ENCODE measurements around the gene ZNF280B. TPM values are rescaled to one million over a fixed set of nuclear protein-coding genes. Genes with fewer than 3 reads are reported as not detected.

Gene ZNF280B
- total and polyA plus RNA-seq, 2 experiments from 2014 or later, result 5.5 to 6.7 TPM

DNA sequence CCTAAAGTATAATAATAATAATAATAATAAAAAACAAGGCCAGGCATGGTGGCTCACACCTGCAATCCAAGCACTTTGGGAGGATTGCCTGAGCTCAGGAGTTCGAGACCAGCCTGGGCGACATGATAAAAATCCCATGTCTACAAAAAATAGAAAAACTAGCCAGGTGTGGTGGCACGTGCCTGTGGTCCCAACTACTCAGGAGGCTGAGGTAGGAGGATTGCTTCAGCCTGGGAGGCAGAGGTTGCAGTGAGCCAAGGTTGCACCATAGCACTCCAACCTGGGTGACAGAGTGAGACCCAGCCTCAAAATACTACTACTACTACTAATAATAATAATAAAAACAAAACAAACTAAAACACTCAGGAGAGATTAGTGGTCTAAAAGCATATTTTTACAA lies 27.1 kb upstream of the ZNF280B start (continued):
- TF ChIP-seq, protein P1, sequence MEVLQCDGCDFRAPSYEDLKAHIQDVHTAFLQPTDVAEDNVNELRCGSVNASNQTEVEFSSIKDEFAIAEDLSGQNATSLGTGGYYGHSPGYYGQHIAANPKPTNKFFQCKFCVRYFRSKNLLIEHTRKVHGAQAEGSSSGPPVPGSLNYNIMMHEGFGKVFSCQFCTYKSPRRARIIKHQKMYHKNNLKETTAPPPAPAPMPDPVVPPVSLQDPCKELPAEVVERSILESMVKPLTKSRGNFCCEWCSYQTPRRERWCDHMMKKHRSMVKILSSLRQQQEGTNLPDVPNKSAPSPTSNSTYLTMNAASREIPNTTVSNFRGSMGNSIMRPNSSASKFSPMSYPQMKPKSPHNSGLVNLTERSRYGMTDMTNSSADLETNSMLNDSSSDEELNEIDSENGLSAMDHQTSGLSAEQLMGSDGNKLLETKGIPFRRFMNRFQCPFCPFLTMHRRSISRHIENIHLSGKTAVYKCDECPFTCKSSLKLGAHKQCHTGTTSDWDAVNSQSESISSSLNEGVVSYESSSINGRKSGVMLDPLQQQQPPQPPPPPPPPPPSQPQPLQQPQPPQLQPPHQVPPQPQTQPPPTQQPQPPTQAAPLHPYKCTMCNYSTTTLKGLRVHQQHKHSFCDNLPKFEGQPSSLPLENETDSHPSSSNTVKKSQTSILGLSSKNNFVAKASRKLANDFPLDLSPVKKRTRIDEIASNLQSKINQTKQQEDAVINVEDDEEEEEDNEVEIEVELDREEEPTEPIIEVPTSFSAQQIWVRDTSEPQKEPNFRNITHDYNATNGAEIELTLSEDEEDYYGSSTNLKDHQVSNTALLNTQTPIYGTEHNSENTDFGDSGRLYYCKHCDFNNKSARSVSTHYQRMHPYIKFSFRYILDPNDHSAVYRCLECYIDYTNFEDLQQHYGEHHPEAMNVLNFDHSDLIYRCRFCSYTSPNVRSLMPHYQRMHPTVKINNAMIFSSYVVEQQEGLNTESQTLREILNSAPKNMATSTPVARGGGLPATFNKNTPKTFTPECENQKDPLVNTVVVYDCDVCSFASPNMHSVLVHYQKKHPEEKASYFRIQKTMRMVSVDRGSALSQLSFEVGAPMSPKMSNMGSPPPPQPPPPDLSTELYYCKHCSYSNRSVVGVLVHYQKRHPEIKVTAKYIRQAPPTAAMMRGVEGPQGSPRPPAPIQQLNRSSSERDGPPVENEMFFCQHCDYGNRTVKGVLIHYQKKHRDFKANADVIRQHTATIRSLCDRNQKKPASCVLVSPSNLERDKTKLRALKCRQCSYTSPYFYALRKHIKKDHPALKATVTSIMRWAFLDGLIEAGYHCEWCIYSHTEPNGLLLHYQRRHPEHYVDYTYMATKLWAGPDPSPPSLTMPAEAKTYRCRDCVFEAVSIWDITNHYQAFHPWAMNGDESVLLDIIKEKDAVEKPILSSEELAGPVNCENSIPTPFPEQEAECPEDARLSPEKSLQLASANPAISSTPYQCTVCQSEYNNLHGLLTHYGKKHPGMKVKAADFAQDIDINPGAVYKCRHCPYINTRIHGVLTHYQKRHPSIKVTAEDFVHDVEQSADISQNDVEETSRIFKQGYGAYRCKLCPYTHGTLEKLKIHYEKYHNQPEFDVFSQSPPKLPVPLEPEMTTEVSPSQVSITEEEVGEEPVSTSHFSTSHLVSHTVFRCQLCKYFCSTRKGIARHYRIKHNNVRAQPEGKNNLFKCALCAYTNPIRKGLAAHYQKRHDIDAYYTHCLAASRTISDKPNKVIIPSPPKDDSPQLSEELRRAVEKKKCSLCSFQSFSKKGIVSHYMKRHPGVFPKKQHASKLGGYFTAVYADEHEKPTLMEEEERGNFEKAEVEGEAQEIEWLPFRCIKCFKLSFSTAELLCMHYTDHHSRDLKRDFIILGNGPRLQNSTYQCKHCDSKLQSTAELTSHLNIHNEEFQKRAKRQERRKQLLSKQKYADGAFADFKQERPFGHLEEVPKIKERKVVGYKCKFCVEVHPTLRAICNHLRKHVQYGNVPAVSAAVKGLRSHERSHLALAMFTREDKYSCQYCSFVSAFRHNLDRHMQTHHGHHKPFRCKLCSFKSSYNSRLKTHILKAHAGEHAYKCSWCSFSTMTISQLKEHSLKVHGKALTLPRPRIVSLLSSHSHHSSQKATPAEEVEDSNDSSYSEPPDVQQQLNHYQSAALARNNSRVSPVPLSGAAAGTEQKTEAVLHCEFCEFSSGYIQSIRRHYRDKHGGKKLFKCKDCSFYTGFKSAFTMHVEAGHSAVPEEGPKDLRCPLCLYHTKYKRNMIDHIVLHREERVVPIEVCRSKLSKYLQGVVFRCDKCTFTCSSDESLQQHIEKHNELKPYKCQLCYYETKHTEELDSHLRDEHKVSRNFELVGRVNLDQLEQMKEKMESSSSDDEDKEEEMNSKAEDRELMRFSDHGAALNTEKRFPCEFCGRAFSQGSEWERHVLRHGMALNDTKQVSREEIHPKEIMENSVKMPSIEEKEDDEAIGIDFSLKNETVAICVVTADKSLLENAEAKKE (CRISPR knock-in tag; IDR thresholded peaks at IDR 0.05), result no peak
- TF ChIP-seq CREB1 (CRISPR knock-in tag; IDR thresholded peaks at IDR 0.05; ENCODE audit: low read depth) (no peak), EZH2 (IDR thresholded peaks at IDR 0.05; ENCODE audit: low read depth, unreplicated experiment) (no peak), ZNF114 (CRISPR knock-in tag; IDR thresholded peaks at IDR 0.05) (no peak), CTCF (conservative IDR thresholded peaks at IDR 0.05; ENCODE audit: low read depth in 2 of 2) (no peak)

- Histone ChIP-seq H3K27ac (ENCODE audit: low read depth) (no peak overlapping the region), H3K4me3 (no peak overlapping the region), H3K4me2 (no peak overlapping the region), H3K4me1 (ENCODE audit: insufficient read depth) (no peaks in the 10 kb centered on the region), H3K9me2 (ENCODE audit: insufficient read depth) (no peaks in the 10 kb centered on the region), H3K27me3 (ENCODE audit: insufficient read depth) (peaks cover 98% of the 10 kb centered on the region), H2AFZ (no peak overlapping the region), H3F3A (replicated peaks; ENCODE audit: low read depth) (no peaks in the 10 kb centered on the region), H3K79me2 (replicated peaks; ENCODE audit: insufficient read depth) (no peaks in the 10 kb centered on the region), H3K36me3 (ENCODE audit: insufficient read depth) (no peaks in the 10 kb centered on the region), H4K20me1 (replicated peaks; ENCODE audit: insufficient read depth) (no peaks in the 10 kb centered on the region)
- Mint-ChIP-seq H3K4me3 (no peak overlapping the region), H3K27ac (no peak overlapping the region), H3K9me3 (peaks cover 2% of the 10 kb centered on the region; the same call in 1 of the 3 replicates), H3K27me3 (ENCODE audit: insufficient read depth, low read depth, poor library complexity) (peaks cover 67% of the 10 kb centered on the region), H3K36me3 (ENCODE audit: low read depth) (no peaks in the 10 kb centered on the region), H3K4me1 (no peaks in the 10 kb centered on the region)
- DNase-seq (ENCODE audit: low spot score), result no peak
- no peak for ATAC-seq
- TF ChIP-seq ZNF331 (CRISPR knock-in tag; IDR thresholded peaks at IDR 0.05; ENCODE audit: low read depth) (no peak), CREB1 (CRISPR knock-in tag; IDR thresholded peaks at IDR 0.05; ENCODE audit: low read depth) (no peak)
- TF ChIP-seq, protein P2, sequence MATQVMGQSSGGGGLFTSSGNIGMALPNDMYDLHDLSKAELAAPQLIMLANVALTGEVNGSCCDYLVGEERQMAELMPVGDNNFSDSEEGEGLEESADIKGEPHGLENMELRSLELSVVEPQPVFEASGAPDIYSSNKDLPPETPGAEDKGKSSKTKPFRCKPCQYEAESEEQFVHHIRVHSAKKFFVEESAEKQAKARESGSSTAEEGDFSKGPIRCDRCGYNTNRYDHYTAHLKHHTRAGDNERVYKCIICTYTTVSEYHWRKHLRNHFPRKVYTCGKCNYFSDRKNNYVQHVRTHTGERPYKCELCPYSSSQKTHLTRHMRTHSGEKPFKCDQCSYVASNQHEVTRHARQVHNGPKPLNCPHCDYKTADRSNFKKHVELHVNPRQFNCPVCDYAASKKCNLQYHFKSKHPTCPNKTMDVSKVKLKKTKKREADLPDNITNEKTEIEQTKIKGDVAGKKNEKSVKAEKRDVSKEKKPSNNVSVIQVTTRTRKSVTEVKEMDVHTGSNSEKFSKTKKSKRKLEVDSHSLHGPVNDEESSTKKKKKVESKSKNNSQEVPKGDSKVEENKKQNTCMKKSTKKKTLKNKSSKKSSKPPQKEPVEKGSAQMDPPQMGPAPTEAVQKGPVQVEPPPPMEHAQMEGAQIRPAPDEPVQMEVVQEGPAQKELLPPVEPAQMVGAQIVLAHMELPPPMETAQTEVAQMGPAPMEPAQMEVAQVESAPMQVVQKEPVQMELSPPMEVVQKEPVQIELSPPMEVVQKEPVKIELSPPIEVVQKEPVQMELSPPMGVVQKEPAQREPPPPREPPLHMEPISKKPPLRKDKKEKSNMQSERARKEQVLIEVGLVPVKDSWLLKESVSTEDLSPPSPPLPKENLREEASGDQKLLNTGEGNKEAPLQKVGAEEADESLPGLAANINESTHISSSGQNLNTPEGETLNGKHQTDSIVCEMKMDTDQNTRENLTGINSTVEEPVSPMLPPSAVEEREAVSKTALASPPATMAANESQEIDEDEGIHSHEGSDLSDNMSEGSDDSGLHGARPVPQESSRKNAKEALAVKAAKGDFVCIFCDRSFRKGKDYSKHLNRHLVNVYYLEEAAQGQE (IDR thresholded peaks at IDR 0.05; ENCODE audit: unreplicated experiment), result no peak
These were observed 26.3 kb upstream of the ZNF280B start for GRCh38 chr22:22534604-22535415.

Measured in GM23338 (cell line).